ENCODE measurements around the gene FBXO44.

The FBXO44 gene

GRCh38 chr1:11701981-11702803 is 47.5 kb downstream of the FBXO44 start (continued):
- TF ChIP-seq ZBTB49 (tag by site-specific recombination; IDR thresholded peaks at IDR 0.05; ENCODE audit: low read depth) (no peak), ZNF26 (tag by site-specific recombination; IDR thresholded peaks at IDR 0.05) (no peak), ZBTB10 (tag by site-specific recombination; IDR thresholded peaks at IDR 0.05) (no peak), ZBTB8A (tag by site-specific recombination; IDR thresholded peaks at IDR 0.05) (no peak), KLF16 (tag by site-specific recombination; IDR thresholded peaks at IDR 0.05) (no peak), ZNF169 (tag by site-specific recombination; IDR thresholded peaks at IDR 0.05) (no peak), GLI2 (tag by site-specific recombination; IDR thresholded peaks at IDR 0.05; ENCODE audit: borderline replicate concordance, low read depth) (no peak), ZFP69B (tag by site-specific recombination; IDR thresholded peaks at IDR 0.05) (no peak), ZNF19 (tag by site-specific recombination; IDR thresholded peaks at IDR 0.05; ENCODE audit: low read depth) (no peak), ZNF292 (tag by site-specific recombination; IDR thresholded peaks at IDR 0.05; ENCODE audit: borderline replicate concordance, low read depth) (no peak), ZNF423 (tag by site-specific recombination; IDR thresholded peaks at IDR 0.05) (no peak), PBX3 (CRISPR knock-in tag; IDR thresholded peaks at IDR 0.05) (no peak), ZNF37A (tag by site-specific recombination; IDR thresholded peaks at IDR 0.05) (no peak), BCL6B (tag by site-specific recombination; IDR thresholded peaks at IDR 0.05) (no peak), ZNF585B (tag by site-specific recombination; IDR thresholded peaks at IDR 0.05) (no peak), ZFHX2 (tag by site-specific recombination; conservative IDR thresholded peaks at IDR 0.05) (peak; percentile 99), ZNF114 (tag by site-specific recombination; IDR thresholded peaks at IDR 0.05) (0 out of 2 replicates have a peak, but pooled peaks have one; percentile 16), ZNF221 (tag by site-specific recombination; IDR thresholded peaks at IDR 0.05; ENCODE audit: borderline replicate concordance) (no peak), HIC1 (tag by site-specific recombination; IDR thresholded peaks at IDR 0.05) (no peak), ZNF629 (tag by site-specific recombination; IDR thresholded peaks at IDR 0.05) (no peak), ZNF513 (tag by site-specific recombination; IDR thresholded peaks at IDR 0.05) (no peak), AEBP2 (tag by site-specific recombination; IDR thresholded peaks at IDR 0.05; ENCODE audit: borderline replicate concordance) (no peak), ZNF621 (tag by site-specific recombination; IDR thresholded peaks at IDR 0.05) (no peak)
